Measurements from ENCODE around the gene WHRN. TPM values are rescaled to one million over a fixed set of nuclear protein-coding genes. Genes with fewer than 3 reads are reported as not detected.

The WHRN gene
- total RNA-seq, 1 experiment from 2014 or later = 6.6 TPM

Other genes with a start within 250 kb of the WHRN start
- gene ORM1, start 182.4 kb downstream of the WHRN start, total RNA-seq (2014; rRNA removed; shearing (Covaris generic); ENCODE audit: low replicate concordance) = not detected in 2 replicates
- not detected in 2 replicates for gene ORM2, start 175.6 kb downstream of the WHRN start, total RNA-seq (2014; rRNA removed; shearing (Covaris generic); ENCODE audit: low replicate concordance)
- 3.4 and 6.3 TPM in 2 replicates for gene AKNA, start 117.5 kb downstream of the WHRN start, total RNA-seq (2014; rRNA removed; shearing (Covaris generic); ENCODE audit: low replicate concordance)
- 127 and 149 TPM in 2 replicates for gene ATP6V1G1, start 82.3 kb upstream of the WHRN start, total RNA-seq (2014; rRNA removed; shearing (Covaris generic); ENCODE audit: low replicate concordance)
- gene TMEM268, start 105.8 kb upstream of the WHRN start, total RNA-seq (2014; rRNA removed; shearing (Covaris generic); ENCODE audit: low replicate concordance) = 11.2 and 14.9 TPM in 2 replicates
- gene TEX53, start 152.3 kb upstream of the WHRN start, total RNA-seq (2014; rRNA removed; shearing (Covaris generic); ENCODE audit: low replicate concordance) = not detected in 2 replicates
- gene TEX48, start 176.7 kb upstream of the WHRN start, total RNA-seq (2014; rRNA removed; shearing (Covaris generic); ENCODE audit: low replicate concordance) = not detected in 2 replicates